Measurements from ENCODE around the gene BTBD9. TPM values are rescaled to one million over a fixed set of nuclear protein-coding genes. Genes with fewer than 3 reads are reported as not detected.

Gene BTBD9
- total RNA-seq, 4 donors from 2014 or later = 15.4 to 50.0 (median 21.9) TPM

DNA sequence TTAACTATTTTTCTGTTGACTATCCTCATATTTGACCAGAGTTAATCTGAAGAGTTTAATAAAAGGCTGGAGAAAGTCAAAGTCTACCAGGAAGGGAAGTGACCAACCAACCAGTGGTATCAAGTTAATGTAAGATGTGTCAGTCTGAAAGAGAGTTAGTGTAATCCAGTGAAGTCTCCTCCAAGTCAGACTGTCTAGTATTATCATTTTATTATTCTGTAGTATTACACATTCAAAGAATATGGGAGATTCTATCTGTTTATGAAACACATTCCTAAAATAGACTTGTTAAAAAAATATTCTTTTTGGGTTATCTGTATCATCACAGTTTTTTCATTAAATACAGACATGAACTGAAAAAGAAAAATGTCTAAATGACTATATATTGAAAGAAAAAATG lies 194.4 kb downstream of the BTBD9 start:
- TF ChIP-seq POLR2AphosphoS5 (IDR thresholded peaks at IDR 0.05) (no peak), EP300 (IDR thresholded peaks at IDR 0.05) (no peak), POLR2A (IDR thresholded peaks at IDR 0.05) (no peak)
- TF ChIP-seq, protein P1, sequence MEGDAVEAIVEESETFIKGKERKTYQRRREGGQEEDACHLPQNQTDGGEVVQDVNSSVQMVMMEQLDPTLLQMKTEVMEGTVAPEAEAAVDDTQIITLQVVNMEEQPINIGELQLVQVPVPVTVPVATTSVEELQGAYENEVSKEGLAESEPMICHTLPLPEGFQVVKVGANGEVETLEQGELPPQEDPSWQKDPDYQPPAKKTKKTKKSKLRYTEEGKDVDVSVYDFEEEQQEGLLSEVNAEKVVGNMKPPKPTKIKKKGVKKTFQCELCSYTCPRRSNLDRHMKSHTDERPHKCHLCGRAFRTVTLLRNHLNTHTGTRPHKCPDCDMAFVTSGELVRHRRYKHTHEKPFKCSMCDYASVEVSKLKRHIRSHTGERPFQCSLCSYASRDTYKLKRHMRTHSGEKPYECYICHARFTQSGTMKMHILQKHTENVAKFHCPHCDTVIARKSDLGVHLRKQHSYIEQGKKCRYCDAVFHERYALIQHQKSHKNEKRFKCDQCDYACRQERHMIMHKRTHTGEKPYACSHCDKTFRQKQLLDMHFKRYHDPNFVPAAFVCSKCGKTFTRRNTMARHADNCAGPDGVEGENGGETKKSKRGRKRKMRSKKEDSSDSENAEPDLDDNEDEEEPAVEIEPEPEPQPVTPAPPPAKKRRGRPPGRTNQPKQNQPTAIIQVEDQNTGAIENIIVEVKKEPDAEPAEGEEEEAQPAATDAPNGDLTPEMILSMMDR (IDR thresholded peaks at IDR 0.05) = no peak
- Histone ChIP-seq H3K4me1 (peaks cover 7% of the 10 kb centered on the region), H3K27ac (no peak overlapping the region), H3K4me3 (no peak overlapping the region), H3K9me3 (no peaks in the 10 kb centered on the region), H3K27me3 (no peaks in the 10 kb centered on the region), H3K36me3 (no peaks in the 10 kb centered on the region)
- no peak for DNase-seq (ENCODE audit: low spot score in 2 of 2)

DNA sequence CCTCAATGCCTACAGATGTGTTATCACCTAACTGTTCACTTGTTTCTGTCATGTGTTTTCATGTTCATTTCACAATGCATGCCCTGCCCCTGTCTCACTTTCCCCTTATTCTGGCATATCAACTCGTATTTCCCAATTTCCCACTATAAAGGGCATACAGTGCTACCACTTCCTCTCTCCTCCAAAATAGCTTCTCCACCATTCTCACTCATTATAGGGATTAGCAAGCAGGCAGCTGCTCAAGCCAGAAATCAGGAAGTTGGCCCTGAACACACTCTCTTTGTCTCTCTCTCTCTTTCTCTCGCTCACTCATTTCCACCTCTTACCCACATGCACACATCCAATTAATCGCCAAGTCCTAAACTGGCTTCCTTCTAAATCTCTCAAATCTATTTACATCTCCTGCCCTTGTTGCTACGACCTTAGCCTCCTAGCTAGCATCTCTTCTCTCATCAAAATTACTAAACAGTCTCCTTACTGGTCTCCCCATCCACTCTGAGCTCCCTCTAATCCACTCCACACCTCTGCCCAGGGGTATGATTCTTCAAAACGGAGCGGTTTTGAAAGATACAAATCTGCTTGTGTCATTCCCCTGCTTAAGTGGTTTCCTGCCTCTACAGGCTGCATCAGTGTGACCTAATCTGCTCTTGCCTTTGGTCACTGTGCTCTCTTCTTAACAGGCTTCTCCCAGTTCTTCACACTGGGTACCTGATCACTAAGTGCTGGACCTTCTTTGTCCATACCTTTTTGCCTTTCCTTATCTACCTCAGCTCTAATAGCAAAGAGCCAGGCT lies 196.2 kb downstream of the BTBD9 start:
- Histone ChIP-seq H3K27ac (no peak overlapping the region), H3K27me3 (no peaks in the 10 kb centered on the region), H3K4me1 (peaks cover 7% of the 10 kb centered on the region), H3K4me3 (no peak overlapping the region), H3K36me3 (no peaks in the 10 kb centered on the region), H3K9me3 (no peaks in the 10 kb centered on the region)
- TF ChIP-seq POLR2AphosphoS5 (IDR thresholded peaks at IDR 0.05) = no peak
- no peak for TF ChIP-seq EP300 (IDR thresholded peaks at IDR 0.05)
- 43% methylated on average over 6 of the region's 6 CpGs for WGBS
- DNase-seq (ENCODE audit: low spot score in 2 of 2) = no peak

DNA sequence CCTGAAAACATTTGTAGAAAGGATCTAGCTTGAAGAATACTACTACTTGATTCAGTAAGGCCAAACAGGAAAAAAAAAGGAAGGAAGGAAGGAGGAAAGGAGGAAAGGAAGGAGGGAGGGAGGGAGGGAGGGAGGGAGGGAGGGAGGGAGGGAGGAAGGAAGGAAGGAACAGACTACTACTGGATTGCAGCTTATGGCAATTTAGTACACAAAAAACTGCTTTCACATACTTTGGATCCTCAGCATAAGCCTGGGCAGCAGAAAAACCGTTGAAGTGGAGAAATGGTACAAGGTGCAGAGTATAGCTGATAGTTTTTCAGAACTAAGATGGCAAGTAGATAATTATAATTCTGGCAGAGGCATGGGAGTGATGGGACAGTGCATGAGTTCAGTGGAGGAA lies 201.6 kb downstream of the BTBD9 start:
- no peaks in the 10 kb centered on the region for H3K9me3 ChIP-seq
- WGBS = 92% methylated on average over 1 of the region's 1 CpG
- H3K27ac ChIP-seq = no peak overlapping the region
- H3K27me3 ChIP-seq = no peaks in the 10 kb centered on the region
- H3K36me3 ChIP-seq = no peaks in the 10 kb centered on the region
- DNase-seq (ENCODE audit: low spot score in 2 of 2) = no peak
- TF ChIP-seq, protein P1 (IDR thresholded peaks at IDR 0.05) = no peak
- no peak for TF ChIP-seq POLR2A (IDR thresholded peaks at IDR 0.05)
- H3K4me1 ChIP-seq = no peaks in the 10 kb centered on the region
- no peak overlapping the region for H3K4me3 ChIP-seq

DNA sequence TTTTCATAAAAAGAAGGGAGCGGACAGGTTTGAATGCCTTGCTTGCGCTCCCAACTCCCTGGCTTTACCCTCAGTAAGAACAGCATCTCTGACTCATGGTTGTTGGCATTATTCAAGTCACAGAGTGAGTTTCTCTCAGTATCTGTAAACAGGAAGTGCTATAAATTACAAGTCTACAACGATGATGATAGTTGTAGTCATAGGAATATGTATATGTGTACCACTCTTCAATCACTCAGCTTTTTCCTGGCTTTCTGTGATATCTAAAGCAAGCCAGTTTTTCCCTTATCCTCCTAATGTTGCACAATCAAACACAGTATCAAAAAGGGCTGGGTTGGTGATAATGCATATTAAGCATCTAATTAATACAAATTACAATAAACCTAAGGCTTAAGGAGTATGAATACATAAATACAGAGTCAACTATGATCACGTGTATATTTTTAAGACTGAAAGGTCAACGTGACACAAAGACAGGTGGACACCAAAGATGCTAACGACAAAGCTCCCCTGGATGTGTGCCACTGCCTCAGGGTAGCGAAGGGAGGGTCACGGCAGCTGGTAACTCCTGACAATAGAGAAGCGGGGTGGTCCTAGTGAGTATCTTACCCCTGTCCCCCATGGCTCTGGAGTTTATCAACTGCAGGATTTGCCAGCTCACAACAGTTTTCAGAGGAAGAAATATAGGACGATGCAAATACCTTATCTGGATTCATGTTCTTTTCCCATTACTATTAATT lies 202.8 kb downstream of the BTBD9 start:
- Histone ChIP-seq H3K4me1 (no peaks in the 10 kb centered on the region), H3K4me3 (no peak overlapping the region), H3K27ac (no peak overlapping the region), H3K36me3 (no peaks in the 10 kb centered on the region), H3K27me3 (no peaks in the 10 kb centered on the region), H3K9me3 (no peaks in the 10 kb centered on the region)
- no peak for DNase-seq (ENCODE audit: low spot score in 2 of 2)
- 69% methylated on average over 10 of the region's 10 CpGs for WGBS
- TF ChIP-seq POLR2AphosphoS5 (IDR thresholded peaks at IDR 0.05) (no peak), EP300 (IDR thresholded peaks at IDR 0.05) (no peak), POLR2A (IDR thresholded peaks at IDR 0.05) (no peak)
- TF ChIP-seq, protein P1 (IDR thresholded peaks at IDR 0.05) = no peak

DNA sequence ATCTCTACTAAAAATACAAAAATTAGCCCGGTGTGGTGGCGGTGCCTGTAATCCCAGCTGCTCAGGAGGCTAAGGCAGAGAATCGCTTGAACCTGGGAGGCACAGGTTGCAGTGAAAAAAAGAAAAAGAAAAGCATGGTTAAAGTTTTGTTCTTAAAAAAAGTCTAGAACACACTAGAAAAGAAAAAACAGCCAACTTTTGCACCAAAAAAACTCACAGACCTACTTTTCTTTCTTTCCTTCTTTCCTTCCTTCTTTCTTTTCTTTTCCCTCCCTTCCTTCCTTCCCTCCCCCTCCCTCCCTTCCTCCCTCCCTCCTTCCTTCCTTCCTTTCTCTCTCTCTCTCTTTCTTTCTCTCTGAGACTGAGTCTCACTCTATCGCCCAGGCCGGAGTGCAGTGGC lies 204.4 kb downstream of the BTBD9 start:
- Histone ChIP-seq H3K27ac (no peak overlapping the region), H3K4me1 (no peaks in the 10 kb centered on the region), H3K27me3 (no peaks in the 10 kb centered on the region), H3K4me3 (no peak overlapping the region), H3K9me3 (no peaks in the 10 kb centered on the region), H3K36me3 (no peaks in the 10 kb centered on the region)
- WGBS = 100% methylated on average over 5 of the region's 5 CpGs
- DNase-seq (ENCODE audit: low spot score in 2 of 2) = no peak
- TF ChIP-seq POLR2AphosphoS5 (IDR thresholded peaks at IDR 0.05) = no peak
- no peak for TF ChIP-seq POLR2A (IDR thresholded peaks at IDR 0.05)
- TF ChIP-seq EP300 (IDR thresholded peaks at IDR 0.05) = no peak
- TF ChIP-seq, protein P1 (IDR thresholded peaks at IDR 0.05) = no peak
